Measurements from ENCODE around the gene G3BP1.
A peak's percentile ranks its signal among the peaks of the same experiment; 100 is the strongest.
"Not testable (repeated sequence)": the region's sequence is repeated elsewhere in the genome, so short reads cannot be mapped to it uniquely, and the experiment has no call there.

Gene G3BP1

DNA sequence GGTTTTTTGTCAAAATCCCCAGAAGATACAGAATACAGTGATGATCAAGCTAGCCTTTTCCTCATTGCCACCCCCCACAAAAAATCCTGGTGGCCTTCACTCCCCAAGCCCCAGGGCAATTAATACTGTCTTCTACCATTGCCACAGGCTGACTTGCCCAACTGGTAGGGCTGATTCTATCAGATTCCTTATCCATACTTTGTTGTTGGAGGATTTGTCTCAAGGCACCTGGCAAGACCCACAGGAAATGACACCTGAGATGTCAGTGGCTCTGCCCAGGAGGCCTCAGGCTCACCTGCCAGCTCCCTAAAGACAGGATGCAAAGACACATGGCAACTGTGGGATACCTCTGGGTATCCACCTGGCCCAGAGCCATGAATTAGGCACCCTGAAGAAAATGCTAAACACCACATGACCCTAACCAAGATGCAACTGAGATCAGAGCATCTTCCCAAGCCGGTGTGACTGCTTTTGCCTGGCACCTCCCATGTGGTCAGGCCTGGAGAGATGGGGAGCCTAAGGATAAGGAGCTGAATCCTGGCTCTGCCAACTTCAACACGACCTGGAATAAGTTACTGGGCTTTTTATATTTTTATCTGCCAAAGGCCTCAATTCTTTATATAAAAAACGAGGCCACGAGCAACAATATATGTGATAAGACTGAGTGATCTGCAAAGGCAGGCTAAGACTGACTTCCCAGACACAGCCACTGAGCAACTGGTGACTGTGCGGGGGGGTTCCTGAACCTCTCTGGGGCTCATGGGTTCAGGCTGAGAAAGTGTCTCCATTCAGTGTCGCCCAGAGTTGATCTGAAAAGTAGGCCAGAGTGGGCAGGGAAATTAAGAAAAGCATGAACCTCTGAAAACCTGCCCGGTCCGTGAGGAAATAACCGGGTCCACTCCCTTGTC is 14.3 kb upstream of the G3BP1 start:
- DNase-seq, result no peak

DNA sequence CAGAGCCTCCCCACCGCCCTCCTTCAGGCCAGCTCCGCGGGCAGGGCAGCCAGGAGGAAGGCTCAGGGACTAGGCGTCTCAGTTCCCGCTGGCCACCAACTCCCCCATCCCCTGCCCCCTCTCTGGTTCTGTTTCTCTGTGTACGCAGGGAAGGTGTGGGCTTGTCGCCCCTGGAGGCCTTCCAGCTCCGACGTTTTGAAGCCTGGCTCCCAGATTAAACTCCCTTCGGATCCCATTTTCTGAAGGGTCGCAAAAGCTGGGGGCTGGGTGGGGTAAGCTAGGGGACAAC is 13.7 kb upstream of the G3BP1 start:
- no peak for DNase-seq

GRCh38 chr5:151758430-151759241 is 13.1 kb upstream of the G3BP1 start, which contains the start of gene ATOX1:
TSS of gene ATOX1 (minus strand) at chr5:151758631. CDS start at chr5:151758551, 80 bp downstream.
- peak; percentile 86 for DNase-seq

- DNase-seq, result no peak
Measured at GRCh38 chr5:151764801-151765200, 7.0 kb upstream of the G3BP1 start.

DNA sequence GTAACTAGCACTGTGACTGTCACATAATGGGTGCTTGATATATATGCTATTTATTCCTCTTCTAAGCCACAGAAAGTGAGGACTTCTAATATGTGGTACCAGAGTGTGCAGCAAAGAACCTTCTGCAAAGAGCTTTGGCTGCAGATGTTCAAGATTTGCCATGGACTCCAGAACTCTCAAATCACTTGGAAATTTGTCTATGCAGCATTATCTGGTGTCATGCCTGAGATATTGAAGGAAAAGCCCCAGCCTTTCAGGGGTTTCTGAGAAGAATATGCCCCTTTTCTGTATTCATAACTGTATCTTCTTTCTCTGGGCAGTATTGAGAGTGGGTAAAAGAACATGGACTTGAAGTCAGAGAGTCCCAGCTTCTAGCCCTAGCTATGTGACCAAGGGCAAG is 4.8 kb upstream of the G3BP1 start:
- DNase-seq, result no peak

- peak; percentile 59 for DNase-seq
Measured at GRCh38 chr5:151770383-151771258, 1.1 kb upstream of the G3BP1 start.

- peak; percentile 18 for DNase-seq
Measured at GRCh38 chr5:151772029-151772845, 483 bp downstream of the G3BP1 start.

DNA sequence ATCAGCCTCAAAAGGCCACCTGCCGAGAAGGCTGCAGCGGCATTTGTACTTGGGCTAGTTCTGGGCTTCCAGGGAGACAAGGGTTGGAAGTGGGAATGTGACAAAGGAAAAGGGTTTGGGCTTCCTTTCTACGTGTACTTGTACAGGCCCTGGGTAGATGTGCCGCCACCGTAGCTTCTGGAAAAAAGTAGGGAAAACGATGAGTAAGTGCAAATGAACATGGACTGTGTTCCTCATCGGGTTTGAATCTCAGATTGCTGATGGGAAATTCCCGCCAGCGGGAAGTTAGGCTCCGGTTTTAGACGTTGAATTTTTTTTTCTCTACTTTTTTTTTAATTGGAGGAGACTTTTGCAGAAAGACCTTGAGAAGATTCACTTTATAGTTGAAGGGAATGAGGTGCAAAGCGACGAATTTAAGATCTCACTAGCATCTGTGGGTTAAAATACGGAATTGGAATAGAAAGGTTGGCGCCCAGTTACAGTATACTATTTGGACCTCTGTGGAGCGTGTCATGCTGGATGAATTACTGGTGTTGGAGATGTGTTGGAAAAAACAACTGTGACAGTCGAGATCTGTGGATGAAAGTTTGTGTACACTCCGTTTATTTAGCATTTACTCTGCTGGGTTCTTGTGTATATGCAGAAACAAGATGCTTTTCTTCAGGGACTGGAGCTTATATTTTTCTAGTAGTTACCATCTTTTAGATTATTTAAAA is 1.2 kb downstream of the G3BP1 start:
- DNase-seq, result no peak

- no peak for DNase-seq
Measured at GRCh38 chr5:151773951-151774350, 2.2 kb downstream of the G3BP1 start.

DNA sequence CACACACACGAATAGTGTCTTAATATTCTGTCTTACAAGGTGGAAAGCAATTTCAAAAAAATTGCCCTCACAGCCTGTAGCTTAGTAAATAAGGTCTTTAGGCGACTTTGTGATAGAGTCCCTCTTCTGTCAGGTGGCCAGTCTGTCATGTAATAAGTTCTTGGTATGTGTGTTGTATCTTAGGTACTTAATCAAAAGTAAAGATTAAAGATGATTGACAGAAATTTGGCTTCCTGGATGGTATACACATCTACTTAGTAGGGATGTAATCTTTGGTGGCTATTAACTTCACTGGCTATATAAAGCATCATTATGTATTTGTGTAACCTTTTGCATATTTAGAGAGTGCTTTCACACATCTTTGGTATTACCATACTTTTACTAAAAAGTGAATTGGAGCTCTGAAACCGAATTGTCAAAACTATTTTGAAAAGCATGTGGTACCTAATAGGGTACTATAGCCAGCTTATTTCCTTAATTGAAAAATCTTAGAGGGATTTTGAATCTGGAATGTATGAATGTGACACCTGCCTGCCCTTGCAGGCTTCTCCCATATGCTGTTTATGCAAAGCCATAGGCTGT is 3.4 kb downstream of the G3BP1 start:
- DNase-seq, result no peak

- DNase-seq, result no peak
Measured at GRCh38 chr5:151779531-151780125, 7.9 kb downstream of the G3BP1 start.

DNA sequence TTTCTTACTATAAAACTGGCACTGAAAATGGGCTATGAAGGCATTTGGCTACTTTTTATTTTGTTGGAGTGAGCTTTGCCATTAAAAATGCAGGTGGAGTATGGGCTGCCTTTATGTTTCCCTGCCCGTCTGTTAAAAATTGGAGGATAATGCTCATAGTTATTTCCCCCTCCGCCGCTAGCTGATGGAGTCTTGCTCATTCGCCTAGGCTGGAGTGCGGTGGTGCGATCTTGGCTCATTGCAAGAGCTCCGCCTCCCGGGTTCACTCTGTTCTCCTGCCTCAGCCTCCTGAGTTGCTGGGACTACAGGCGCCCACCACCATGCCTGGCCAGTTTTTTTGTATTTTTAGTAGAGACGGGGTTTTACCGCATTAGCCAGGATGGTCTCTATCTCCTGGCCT is 8.6 kb downstream of the G3BP1 start:
- DNase-seq, result no peak

DNA sequence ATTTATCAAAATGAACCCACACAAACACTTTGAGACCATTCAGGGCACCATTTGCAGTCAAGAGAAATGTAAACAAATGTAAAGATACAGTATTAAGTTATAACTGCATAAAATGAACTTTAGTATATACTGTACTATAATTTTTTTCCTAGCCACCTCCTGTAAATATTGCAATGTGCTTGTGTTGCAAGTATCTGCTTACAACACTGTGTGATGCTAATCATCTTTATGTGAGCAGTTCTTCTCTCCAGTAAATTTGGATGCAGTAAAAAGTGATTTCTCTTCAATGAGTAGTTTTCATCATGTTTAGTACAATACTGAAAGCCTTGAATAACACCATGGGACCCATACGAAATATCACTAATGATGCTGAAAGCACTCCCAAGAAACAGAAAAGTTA is 9.4 kb downstream of the G3BP1 start:
- no peak for DNase-seq

DNA sequence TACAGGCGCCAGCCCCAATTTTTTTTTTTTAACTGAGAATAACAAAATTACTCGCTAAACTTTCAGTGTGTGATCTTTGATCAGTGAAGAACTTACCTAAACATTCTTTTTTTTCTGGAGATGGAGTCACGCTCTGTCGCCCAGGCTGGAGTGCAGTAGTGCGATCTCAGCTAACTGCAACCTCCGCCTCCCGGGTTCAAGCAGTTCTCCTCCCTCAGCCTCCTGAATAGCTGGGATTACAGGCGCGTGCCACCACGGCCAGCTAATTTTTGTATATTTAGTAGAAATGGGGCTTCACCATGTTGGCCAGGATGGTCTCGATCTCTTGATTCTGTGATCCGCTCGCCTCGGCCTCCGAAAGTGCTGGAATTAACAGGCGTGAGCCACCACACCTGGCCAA is 11.9 kb downstream of the G3BP1 start:
- not testable (repeated sequence) for DNase-seq

- no peak for DNase-seq
Measured at GRCh38 chr5:151784141-151784540, 12.4 kb downstream of the G3BP1 start.

- no peak for DNase-seq
Measured at GRCh38 chr5:151786468-151786867, 14.7 kb downstream of the G3BP1 start.

DNA sequence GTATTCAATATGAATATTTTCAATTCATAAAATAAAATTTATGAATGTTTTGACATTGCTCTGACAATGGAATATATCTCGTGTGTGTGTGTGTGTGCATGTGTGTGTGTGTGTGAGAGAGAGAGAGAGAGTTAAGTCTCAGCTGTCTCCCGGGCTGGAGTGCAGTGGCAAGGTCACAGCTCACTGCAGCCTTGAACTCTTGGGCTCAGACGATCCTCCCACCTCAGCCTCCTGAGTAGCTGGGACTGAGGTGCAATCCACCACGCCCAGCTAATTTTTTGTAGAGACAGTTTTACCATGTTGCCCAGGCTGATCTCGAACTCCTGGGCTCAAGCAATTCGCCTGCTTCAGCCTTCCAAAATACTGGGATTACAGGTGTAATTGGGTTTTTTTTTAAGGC is 16.1 kb downstream of the G3BP1 start:
- DNase-seq, result no peak

- no peak for DNase-seq
Measured at GRCh38 chr5:151793358-151793757, 21.6 kb downstream of the G3BP1 start.

DNA sequence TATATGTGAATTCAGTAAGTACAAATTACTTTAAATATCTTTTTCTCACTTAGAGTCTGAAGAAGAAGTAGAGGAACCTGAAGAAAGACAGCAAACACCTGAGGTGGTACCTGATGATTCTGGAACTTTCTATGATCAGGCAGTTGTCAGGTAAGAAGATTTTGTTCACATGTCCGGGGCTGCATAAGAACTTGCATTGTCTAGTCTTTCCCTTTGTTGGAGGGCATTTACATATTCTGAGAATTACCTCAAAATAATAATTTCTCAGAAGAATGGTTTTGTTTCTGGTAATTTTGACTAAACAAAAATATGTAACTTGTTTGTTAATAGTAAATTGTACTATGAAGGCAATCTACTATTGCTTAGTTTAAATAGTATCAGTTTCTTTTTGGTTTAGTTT is 23.7 kb downstream of the G3BP1 start:
- DNase-seq, result no peak

GRCh38 chr5:151798674-151799073 is 26.9 kb downstream of the G3BP1 start:
- no peak for DNase-seq

DNA sequence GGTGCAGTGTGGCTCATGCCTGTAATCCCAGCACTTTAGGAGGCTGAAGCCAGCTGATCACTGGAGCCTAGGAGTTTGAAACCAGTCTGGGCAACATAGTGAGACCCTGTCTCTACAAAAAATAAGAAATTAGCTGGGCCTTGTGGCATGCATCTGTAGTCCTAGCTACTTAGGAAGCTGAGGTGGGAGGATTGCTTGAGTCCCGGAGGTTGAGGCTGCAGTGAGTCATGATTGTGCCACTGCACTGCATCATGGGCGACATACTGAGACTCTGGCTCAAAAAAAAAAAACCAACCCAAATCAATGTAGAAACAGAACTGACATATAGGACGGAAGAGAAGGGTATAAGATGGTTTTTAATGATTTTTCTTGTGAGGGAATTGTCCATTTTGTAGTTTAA is 27.7 kb downstream of the G3BP1 start:
- DNase-seq, result no peak
